GM19043 (cell line): Measurements from ENCODE around the gene STK33.

ENCODE experiments used
- ATAC-seq: cut with Tn5 transposase; IDR thresholded peaks from one replicate; pipeline ENCODE4 v1.9.1; 2021; ENCODE audit warnings: low read depth; ENCODE audit not compliant: unreplicated experiment

Gene STK33

GRCh38 chr11:8381871-8382396 lies 212.1 kb downstream of the STK33 start:
- no peak for ATAC-seq

- no peak for ATAC-seq
Observed at GRCh38 chr11:8381343-8381742, 212.7 kb downstream of the STK33 start.

GRCh38 chr11:8375932-8376331 lies 218.1 kb downstream of the STK33 start:
- no peak for ATAC-seq

- no peak for ATAC-seq
Observed at GRCh38 chr11:8375460-8375859, 218.6 kb downstream of the STK33 start.

- ATAC-seq, result no peak
Observed at GRCh38 chr11:8374716-8375115, 219.3 kb downstream of the STK33 start.

- ATAC-seq, result no peak
Observed at GRCh38 chr11:8373519-8374432, 220.3 kb downstream of the STK33 start.

GRCh38 chr11:8372641-8373381 lies 221.2 kb downstream of the STK33 start:
- no peak for ATAC-seq

- ATAC-seq, result no peak
Observed at GRCh38 chr11:8371516-8371884, 222.5 kb downstream of the STK33 start.

GRCh38 chr11:8370812-8371515 lies 223.1 kb downstream of the STK33 start:
- ATAC-seq, result no peak

GRCh38 chr11:8369592-8370205 lies 224.3 kb downstream of the STK33 start:
- no peak for ATAC-seq

- no peak for ATAC-seq
Observed at GRCh38 chr11:8368772-8369171, 225.3 kb downstream of the STK33 start.

- no peak for ATAC-seq
Observed at GRCh38 chr11:8368194-8368593, 225.8 kb downstream of the STK33 start.

- ATAC-seq, result no peak
Observed at GRCh38 chr11:8366316-8366715, 227.7 kb downstream of the STK33 start.

- ATAC-seq, result no peak
Observed at GRCh38 chr11:8365216-8365941, 228.6 kb downstream of the STK33 start.

- ATAC-seq, result no peak
Observed at GRCh38 chr11:8363921-8364320, 230.1 kb downstream of the STK33 start.

GRCh38 chr11:8362899-8363298 lies 231.1 kb downstream of the STK33 start:
- no peak for ATAC-seq

GRCh38 chr11:8362491-8362890 lies 231.5 kb downstream of the STK33 start:
- no peak for ATAC-seq

GRCh38 chr11:8361664-8362210 lies 232.3 kb downstream of the STK33 start:
- no peak for ATAC-seq

- no peak for ATAC-seq
Observed at GRCh38 chr11:8361206-8361605, 232.8 kb downstream of the STK33 start.
